Activated gamma-delta T cell treated with anti-CD3 and anti-CD28 coated beads, Interleukin-2, amount 50 U/mL, for 16 hours (primary cell): ENCODE data around the gene C17orf107.
"Not testable (repeated sequence)": the region's sequence is repeated elsewhere in the genome, so short reads cannot be mapped to it uniquely, and the experiment has no call there.

Experiments used
- DNase-seq: peaks from one replicate; pipeline ENCODE4 v3.0.0-alpha.2; 2020; ENCODE audit warnings: low read depth

Gene C17orf107

DNA sequence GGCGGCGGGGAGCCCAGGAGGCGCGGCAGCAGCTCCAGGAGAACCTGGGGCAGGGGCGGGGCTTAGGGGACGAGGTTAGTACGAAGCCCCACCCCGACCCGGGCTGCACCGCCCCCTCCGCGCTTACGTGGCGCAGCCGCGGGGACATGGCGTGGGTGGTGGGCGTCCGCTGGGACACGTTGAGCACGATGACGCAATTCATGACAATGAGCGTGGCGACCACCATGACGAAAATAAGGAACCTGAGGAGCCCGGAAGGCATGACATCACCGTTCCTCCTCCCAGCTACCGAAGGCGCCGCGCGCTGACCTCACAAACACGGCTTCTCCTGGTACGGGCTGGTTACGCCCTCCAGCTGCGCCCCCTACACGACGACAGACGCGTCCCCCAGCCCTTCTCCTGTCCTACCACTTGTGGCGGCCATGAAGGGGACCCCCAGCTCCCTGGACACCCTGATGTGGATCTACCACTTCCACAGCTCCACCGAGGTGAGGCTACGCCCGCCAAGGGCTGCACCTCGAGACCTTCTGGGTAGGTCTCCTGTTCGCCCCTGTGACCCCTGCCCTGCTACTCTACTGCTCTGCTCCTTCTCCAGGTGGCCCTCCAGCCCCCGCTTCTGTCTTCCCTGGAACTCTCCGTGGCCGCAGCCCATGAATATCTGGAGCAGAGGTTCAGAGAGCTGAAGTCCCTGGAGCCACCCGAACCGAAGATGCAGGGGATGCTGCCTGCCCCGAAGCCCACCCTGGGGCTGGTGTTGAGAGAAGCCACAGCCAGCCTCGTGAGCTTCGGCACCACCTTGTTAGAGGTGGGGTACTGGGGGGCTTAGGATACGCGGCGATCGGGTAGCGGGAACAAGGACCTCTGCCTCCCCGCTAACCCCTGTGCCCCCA is at the start of gene C17orf107:
Gene C17orf107 (plus strand): TSS at position 196 of the 890 bp plus-strand sequence. CDS start 227 bp downstream, at position 423.
- DNase-seq: peak; percentile 93

DNA sequence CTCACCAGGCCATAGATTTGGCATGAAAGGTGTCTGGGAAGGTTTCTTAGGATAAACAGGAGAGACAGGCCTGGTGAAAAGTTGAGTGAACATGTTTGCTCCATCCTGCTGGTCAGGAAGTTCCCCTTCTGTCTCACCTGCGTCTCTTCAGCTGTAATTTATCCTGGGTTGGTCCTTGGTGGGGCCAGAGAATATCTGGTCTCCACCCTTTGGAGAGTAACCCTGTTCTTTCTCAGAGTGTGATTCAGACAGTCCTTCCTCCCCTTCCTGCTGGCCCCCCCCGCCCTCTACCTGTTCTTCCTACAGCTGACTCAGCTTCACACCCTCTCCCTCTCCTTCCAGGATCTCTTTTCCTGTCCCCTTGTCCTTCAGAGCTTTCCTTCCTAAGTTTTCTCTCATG is 49.1 kb upstream of the C17orf107 start:
- no peak for DNase-seq

DNA sequence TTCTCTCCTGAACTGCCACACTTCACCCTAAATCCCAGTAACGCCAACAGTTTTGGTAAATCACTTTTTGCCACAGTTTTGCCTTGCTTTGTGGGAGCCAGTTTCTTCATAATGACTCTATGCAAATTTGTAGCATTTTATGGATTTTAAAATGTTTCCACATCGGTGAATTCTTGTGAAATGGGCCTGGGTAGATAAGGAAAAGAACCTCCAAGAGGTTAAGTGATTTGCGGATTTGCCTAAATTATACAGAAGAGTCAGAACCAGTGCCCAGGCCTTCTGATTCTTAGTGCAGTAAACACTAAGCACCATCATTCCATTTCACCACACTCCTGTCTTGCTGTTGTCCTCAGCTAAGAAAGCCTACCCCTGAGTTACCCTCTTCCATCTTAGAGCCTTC is 48.3 kb upstream of the C17orf107 start:
- DNase-seq: no peak

DNA sequence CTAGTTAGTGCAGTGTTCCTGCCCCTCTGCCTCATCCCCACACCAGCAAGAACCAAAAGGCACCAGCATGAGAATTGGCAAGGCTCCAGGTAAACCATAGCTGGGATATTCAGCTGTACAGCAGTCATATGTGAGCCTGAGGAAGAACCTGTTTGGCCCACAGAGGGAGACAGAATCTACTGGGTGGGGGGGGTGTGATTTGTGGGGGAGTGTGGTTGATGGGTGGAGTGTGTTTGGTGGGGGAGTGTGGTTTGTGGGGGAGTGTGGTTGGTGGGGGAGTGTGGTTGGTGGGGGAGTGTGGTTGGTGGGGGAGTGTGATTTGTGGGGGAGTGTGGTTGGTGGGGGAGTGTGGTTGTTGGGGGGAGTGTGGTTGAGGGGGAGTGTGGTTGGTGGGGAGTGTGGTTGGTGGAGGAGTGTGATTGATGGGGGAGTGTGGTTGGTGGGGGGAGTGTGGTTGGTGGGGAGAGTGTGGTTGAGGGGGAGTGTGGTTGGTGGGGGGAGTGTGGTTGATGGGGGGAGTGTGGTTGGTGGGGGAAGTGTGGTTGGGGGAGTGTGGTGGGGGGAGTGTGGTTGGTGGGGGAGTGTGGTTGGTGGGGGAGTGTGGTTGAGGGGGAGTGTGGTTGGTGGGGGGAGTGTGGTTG is 46.6 kb upstream of the C17orf107 start:
- no peak for DNase-seq

DNA sequence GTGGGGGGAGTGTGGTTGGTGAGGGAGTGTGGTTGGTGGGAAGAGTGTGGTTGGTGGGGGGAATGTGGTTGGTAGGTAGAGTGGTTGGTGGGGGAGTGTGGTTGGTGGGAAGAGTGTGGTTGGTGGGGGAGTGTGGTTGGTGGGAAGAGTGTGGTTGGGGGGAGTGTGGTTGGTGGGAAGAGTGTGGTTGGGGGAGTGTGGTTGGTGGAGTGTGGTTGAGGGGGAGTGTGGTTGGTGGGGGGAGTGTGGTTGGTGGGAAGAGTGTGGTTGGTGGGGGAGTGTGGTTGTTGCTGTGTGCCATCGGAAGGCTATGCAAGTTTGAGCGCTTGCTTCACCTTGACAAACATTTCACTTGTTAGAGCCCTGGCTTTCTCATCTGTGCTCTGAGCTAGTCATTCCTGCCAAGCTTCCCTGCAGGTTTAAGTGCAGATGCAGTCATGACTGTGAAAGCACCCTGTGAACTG is 46.1 kb upstream of the C17orf107 start:
- no peak for DNase-seq

DNA sequence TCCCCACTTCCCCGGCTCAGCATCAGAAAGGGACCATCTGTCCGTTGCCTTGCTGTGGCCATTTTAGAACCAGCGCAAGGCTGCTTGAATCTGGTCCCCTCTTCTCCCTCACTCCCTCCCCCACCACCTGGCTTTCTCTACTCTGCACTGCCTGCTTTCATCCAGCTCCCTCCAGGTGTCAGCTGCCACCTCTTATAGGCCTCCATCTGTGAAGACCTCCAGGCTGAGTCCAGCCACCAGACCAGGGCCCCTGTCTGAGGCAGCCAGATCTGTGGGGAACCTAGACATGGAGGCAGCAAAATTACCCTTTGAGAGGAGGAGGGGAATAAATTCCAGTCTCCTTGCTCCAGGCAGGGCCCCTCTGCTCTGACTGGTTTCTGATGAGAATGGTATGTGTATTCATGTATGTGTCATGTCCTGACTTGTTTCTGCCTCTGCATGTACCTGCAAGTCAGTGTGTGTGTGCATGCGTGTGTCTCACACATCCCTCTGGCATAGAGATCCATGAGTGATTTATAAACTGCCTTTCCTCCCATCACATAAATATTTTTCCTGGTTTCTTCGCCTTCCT is 45.1 kb upstream of the C17orf107 start:
- no peak for DNase-seq

DNA sequence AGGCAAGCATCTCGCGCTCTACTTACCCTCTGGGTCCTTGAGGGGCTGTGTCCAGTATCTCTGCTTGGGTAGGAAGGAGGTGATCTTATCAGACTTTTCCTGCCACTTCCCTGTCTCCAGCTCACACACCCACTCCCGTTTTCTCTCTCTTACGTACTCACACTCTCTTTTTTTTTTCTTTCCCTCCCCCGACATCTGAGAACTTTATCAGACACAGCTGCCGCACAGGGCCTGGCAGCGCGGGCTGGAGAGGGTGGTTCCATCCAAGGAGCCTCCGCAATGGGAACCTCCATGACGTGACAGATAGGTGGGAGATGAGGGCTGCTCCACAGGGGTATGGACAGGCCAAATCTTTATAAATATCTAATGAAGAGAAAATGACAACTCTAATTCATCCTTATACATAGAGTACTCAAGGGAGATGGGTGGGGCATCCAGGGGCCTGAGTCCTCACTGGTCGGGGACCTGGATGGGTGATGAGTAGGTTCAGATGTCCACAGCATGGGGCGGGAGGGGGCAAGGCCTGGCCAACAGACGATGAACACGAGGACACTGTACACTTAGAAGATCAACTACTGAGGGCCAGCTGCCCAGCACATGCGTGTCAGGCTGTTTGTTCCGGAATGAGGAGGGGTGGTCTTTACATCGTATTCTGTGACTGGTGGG is 42.9 kb upstream of the C17orf107 start:
- DNase-seq: no peak

DNA sequence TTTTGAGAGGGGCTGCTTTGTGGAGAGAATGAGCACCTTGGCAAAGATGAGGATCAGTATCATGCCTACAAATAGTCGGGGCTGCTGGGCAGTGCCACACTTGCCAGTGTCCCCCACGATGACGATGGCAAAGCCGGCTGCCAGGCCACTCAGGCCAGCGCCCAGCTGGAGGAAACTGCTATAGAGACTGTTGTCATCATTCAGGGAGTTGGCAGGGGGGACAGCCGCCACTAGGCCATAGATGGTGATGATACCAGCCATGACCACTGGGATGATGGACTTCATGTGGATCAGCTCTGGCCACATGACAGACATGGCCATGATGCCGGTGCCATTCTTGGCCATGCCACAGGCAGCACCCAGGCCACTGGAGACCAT is 42.4 kb upstream of the C17orf107 start:
- no peak for DNase-seq

DNA sequence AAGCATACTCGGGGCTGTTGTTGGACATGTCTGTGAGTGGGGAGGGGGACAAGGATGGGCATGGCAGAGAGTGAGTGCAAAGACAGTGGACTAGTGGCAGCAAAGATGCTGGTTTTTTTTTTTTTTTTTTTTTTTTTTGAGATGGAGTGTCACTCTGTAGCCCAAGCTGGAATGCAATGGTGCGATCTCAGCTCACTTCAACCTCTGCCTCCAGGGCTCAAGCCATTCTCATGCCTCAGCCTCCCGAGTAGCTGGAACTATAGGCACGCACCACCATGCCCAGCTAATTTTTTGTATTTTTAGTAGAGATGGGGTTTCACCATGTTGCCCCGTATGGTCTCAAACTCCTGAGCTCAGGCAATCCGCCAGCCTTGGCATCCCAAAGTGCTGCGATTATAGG is 42.0 kb upstream of the C17orf107 start:
- not testable (repeated sequence) for DNase-seq

DNA sequence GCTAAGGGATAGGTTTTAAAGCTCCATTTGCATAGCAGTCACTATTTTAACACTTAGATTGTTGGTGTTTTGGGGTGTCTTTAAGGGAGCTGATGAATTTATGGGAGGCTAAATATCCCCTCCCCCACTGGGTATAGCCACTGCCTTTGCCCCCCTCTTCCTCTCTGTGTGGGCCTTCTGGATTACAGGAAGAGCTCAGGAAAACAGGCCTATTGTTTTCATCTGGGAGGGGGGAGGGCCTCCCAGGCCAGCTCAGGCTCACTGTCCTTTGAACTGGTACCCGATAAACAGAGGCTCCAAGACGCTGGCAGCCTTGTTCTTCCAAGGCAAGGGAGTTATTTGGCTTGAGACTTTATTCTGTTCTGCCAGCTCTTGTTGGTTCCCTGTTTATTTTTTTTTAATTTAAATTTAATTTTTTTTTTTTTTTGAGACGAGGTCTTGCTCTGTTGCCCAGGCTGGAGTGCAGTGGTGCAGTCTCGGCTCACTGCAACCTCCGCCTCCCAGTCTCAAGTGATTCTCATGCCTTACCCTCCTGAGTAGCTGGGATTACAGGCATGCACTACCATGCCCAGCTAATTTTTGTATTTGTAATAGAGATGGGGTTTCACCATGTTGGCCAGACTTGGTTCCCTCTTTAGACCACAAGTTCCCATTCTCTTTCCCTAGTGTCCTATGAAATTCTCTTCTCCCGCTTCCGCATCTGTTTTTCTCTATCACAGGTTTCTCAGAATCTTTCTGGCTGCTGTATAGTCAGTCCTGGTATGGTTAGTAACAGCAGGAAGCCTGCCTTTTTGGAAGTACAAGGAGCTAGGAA is 41.1 kb upstream of the C17orf107 start:
- DNase-seq: no peak

DNA sequence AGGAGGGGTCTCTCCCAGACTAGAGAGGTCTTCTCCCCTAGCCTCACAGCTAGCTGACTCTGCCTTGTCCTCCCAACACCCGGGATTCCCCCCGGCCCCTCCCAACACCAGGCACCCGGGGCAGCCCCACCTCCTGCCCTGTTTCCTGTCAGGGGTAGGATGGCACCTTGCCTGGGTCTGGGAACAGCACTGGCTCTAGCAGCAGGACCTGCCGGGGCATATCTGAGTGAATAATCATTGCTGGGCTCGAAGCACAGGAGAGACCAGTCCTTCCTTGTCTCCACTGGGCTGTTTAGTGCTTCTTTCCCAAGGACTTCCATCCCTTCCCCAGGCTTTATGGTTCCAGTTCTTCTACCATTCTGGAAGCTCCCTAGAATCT is 40.5 kb upstream of the C17orf107 start:
- DNase-seq: no peak

DNA sequence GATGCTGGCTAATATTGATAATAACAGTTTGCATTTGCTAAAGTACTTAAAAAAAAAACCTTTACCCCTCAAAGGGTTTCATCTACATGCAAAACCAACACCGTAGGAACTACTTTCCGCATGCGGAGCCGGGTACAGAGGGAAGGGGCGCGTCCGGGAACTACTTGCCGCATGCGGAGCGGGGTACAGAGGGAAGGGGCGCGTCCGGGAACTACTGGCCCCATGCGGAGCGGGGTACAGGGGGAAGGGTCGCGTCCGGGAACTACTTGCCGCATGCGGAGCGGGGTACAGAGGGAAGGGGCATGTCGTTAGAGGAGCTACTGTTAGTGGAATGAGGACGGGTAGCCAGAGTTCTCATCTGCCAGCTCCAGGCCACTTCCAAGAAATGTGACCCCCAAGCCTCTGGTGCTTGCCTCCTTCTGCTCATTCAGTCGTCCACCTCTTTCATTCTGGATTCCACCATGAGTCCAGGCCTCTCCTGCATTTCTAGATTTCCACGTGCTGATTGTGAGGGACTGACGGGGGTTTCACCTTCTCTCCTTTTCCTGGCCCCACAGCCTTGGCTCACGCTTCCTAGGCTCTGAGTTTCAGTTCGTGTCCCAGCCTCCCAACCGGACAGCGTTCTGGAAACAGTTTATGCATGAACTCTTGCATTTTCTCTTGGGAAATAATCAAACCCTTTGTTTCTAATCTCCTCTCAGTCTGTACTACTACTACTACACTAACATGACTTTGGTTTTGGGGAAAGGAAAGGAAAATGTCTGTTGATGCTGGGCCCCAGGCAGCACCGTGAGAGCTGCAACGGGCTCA is 39.3 kb upstream of the C17orf107 start:
- no peak for DNase-seq

DNA sequence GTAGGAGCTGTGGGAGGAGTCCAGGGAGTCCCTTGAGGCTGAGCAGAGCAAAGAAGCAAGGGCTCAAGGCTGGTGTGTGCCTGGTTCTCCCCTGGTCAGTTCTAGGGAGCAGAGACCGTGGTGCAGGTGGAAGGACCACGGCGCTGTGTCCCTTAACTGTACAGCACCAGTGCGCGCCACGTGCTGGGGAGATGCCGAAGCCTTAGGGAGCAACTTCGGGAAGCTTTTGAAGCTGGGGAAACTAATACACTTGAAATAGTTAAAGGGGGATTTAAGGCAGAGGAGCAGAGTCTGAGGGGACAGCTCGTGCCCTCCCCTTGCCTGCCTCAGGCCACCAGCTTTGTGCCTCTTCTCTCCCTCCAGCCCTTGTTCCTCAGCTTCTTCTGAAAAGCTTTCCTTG is 38.7 kb upstream of the C17orf107 start:
- no peak for DNase-seq

DNA sequence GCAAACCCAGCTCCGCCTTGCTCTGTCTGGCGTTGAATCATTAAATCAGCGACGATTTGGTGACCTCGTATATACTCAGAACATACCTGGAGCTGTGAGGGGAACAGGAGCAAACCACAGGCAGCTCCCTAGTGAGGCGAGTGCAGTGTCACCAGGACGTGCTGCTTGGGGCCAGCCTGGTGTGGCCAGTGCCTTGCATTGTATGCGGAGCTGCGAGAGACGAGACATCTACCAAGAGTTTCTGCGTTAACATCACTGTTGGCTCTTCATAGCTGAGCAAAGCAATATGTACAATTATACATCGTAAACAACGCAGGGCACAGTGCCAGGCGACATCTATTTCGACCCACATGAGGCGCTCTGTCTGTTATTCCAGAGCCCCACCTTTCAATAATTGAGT is 38.3 kb upstream of the C17orf107 start:
- DNase-seq: no peak

DNA sequence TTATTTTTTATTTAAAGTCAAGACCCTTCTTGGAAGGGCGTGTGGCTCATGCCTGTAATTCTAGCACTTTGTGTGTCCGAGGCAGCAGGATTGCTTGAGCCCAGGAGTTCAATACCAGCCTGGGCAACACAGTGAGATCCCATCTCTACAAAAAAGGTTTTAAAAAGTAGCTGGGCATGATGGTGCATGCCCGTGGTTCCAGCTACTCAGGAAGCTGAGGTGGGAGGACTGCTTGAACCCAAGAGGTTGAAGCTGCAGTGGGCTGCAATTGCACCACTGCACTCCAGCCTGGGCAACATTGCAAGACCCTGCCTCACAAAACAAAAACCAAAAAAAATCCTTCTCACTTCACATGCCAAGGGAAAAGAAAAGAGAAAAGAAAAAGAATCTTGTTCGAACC is 36.6 kb upstream of the C17orf107 start:
- no peak for DNase-seq

DNA sequence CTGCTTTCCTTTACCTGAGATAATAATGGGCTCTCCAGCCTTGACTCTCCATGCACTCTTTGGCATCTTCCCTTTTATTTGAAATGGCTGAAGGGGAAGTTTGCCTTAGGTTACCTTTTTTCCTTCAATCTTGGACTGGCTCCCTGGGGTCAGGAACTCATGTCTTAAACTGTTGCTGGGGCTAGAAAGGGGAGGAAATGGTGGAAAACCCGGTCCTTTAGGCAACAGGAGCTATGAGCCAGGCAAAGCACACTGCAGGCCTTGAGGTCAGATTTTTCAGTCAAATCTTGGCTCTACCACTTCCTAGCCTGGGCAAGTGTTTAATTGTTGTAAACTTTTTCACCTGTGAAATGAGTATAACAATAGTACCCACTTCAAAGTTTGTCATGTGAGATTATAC is 36.0 kb upstream of the C17orf107 start:
- DNase-seq: no peak

DNA sequence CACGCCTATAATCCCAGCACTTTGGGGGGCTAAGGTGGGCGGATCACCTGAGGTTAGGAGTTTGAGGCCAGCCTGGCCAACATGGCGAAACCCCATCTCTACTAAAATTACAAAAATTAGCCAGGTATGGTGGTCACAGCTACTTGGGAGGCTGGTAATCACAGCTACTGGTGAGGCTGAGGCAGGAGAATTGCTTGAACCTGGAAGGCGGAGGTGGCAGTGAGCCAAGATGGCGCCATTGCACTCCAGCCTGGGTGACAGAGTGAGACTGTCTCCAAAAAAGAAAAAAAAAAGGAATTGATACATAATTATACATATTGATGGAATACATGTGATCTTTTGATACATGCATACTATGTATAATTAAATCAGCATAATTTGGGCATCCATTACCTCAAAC is 31.8 kb upstream of the C17orf107 start:
- not testable (repeated sequence) for DNase-seq

DNA sequence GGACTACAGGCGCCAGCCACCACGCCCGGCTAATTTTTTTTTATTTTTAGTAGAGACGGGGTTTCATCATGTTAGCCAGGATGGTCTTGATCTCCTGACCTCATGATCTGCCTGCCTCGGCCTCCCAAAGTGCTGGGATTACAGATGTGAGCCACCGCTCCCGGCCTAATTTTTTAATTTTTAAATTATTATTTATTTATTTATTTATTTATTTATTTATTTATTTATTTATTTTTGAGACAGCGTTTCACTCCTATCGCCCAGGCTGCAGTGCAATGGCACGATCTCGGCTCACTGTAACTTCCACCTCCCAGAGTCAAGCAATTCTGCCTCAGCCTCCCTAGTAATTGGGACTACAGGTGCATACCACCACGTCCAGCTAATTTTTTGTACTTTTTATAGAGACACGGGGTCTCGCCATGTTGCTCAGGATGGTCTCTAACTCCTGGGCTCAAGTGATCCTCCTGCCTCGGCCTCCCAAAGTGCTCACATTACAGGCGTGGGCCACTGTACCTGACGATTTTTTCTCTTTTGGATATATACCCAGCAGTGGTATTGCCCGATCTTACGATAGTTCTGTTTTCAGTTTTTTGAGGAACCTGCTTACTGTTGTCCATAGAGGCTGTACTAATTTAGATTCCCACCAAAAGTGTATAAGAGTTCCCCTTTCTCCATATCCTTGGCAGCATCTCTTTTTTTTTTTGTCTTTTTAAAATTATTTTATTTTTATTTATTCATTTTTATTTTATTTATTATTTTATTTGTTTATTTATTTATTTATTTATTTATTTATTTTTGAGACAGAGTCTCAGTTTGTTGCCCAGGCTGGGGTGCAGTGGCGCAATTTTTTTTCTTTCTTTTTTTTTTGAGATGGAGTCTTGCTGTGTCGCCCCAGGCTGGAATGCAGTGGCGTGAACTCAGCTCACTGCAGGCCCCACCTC is 30.0 kb upstream of the C17orf107 start:
- not testable (repeated sequence) for DNase-seq

DNA sequence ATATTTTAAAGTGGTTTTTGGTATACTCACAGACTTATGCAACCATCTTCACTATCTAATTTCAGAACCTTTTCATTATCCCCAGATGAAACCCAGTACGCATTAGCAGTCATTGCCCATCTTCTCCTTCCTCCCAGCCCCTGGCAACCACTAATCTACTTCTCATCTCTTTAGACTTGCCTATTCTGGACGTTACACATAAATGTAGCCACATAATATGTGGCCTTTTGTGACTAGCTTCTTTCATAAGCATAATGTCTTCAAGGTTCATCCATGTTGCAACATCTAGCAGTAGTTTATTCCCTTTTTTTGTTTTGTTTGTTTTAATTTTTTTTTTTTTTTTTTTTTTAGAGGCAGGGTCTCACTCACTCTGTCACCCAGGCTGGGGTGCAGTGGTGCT is 28.5 kb upstream of the C17orf107 start:
- DNase-seq: no peak

DNA sequence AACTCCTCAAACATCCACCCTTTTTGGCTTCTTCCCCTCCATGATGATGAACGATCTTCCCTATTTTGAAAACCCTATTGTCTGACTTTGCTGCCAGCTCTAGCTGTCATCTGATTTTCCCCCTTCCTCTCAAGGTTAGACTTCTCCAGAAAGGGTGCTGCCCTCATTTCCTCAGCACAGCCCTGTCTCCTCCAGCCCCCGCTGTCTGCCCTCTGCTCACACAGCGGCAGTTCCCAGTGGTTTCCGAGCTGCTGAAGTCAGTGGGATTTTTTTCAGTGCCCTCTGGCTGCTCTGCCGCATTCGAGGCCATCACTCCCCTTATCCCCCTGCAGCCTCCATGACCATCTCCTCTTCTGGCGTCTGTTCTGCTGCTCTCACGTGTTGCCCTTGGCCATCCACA is 26.6 kb upstream of the C17orf107 start:
- DNase-seq: no peak
